Measurements from ENCODE around the gene ARHGEF6.

DNA sequence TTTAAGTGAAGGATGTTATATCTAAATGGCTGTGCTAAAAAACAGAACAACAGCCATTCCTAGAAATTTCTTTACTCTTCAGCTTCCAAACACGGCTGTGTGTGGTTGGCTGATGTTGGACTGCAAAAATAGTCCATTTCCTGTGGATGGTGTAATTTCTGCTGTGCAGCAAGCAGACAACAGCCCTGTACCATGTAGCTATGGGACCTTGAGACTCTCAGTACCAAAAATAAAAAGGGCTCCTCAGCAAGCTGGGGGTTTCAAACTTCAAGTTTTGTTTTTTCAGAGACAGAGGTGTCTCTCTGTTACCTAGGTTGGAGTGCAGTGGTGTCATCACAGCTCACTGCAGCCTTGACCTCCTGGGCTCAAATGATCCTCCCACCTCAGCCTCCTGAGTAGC lies 114.6 kb downstream of the ARHGEF6 start:
- TF ChIP-seq, protein P1, sequence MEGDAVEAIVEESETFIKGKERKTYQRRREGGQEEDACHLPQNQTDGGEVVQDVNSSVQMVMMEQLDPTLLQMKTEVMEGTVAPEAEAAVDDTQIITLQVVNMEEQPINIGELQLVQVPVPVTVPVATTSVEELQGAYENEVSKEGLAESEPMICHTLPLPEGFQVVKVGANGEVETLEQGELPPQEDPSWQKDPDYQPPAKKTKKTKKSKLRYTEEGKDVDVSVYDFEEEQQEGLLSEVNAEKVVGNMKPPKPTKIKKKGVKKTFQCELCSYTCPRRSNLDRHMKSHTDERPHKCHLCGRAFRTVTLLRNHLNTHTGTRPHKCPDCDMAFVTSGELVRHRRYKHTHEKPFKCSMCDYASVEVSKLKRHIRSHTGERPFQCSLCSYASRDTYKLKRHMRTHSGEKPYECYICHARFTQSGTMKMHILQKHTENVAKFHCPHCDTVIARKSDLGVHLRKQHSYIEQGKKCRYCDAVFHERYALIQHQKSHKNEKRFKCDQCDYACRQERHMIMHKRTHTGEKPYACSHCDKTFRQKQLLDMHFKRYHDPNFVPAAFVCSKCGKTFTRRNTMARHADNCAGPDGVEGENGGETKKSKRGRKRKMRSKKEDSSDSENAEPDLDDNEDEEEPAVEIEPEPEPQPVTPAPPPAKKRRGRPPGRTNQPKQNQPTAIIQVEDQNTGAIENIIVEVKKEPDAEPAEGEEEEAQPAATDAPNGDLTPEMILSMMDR (IDR thresholded peaks at IDR 0.05), result no peak
- no peak for TF ChIP-seq POLR2A (IDR thresholded peaks at IDR 0.05)
